ENCODE data around the gene TRIB2.

Gene TRIB2

GRCh38 chr2:12700989-12701388 is 15.7 kb upstream of the TRIB2 start:
- DNase-seq (ENCODE audit: low spot score), result no peak

- no peak for DNase-seq (ENCODE audit: low spot score)
Measured at GRCh38 chr2:12701786-12702167, 15.0 kb upstream of the TRIB2 start.

- DNase-seq (ENCODE audit: low spot score), result no peak
Measured at GRCh38 chr2:12702168-12703121, 14.3 kb upstream of the TRIB2 start.

GRCh38 chr2:12704378-12704777 is 12.4 kb upstream of the TRIB2 start:
- DNase-seq (ENCODE audit: low spot score), result no peak

- no peak for DNase-seq (ENCODE audit: low spot score)
Measured at GRCh38 chr2:12705230-12705629, 11.5 kb upstream of the TRIB2 start.

- no peak for DNase-seq (ENCODE audit: low spot score)
Measured at GRCh38 chr2:12705742-12706141, 11.0 kb upstream of the TRIB2 start.

GRCh38 chr2:12708508-12709206 is 8.1 kb upstream of the TRIB2 start:
- no peak for DNase-seq (ENCODE audit: low spot score)

- DNase-seq (ENCODE audit: low spot score), result peak; percentile 18
Measured at GRCh38 chr2:12709207-12709522, 7.6 kb upstream of the TRIB2 start.

- DNase-seq (ENCODE audit: low spot score), result no peak
Measured at GRCh38 chr2:12710301-12710700, 6.4 kb upstream of the TRIB2 start.

GRCh38 chr2:12711339-12711738 is 5.4 kb upstream of the TRIB2 start:
- no peak for DNase-seq (ENCODE audit: low spot score)

GRCh38 chr2:12712881-12713280 is 3.9 kb upstream of the TRIB2 start:
- no peak for DNase-seq (ENCODE audit: low spot score)

GRCh38 chr2:12714391-12715221 is 2.1 kb upstream of the TRIB2 start:
- no peak for DNase-seq (ENCODE audit: low spot score)

- peak; percentile 12 for DNase-seq (ENCODE audit: low spot score)
Measured at GRCh38 chr2:12715258-12716031, 1.3 kb upstream of the TRIB2 start.

- DNase-seq (ENCODE audit: low spot score), result peak; percentile 92
Measured at GRCh38 chr2:12716032-12716281, 779 bp upstream of the TRIB2 start.

GRCh38 chr2:12717191-12718014 is 667 bp downstream of the TRIB2 start:
- DNase-seq (ENCODE audit: low spot score), result peak; percentile 81

- DNase-seq (ENCODE audit: low spot score), result peak; percentile 66
Measured at GRCh38 chr2:12718015-12718671, 1.4 kb downstream of the TRIB2 start.

- DNase-seq (ENCODE audit: low spot score), result peak; percentile 38
Measured at GRCh38 chr2:12718711-12719399, 2.1 kb downstream of the TRIB2 start.

- DNase-seq (ENCODE audit: low spot score), result peak; percentile 11
Measured at GRCh38 chr2:12719400-12720277, 2.9 kb downstream of the TRIB2 start.

- peak; percentile 33 for DNase-seq (ENCODE audit: low spot score)
Measured at GRCh38 chr2:12720278-12720620, 3.5 kb downstream of the TRIB2 start.
